NT2/D1 (cell line): ENCODE data around the gene ZNF408.

ENCODE experiments used
- YY1 ChIP-seq: IDR thresholded peaks from 2 replicates; pipeline ENCODE4 v1.6.1; 2011; ENCODE audit not compliant: insufficient read length, insufficient read depth
- ZNF274 ChIP-seq: IDR thresholded peaks from 2 replicates; pipeline ENCODE4 v1.6.1; 2011; ENCODE audit warnings: mild to moderate bottlenecking, low read depth, low read length

GRCh38 chr11:46731545-46731944 is 30.7 kb downstream of the ZNF408 start:
- no peak for TF ChIP-seq YY1
- TF ChIP-seq ZNF274 = no peak
